ENCODE data around the gene NID2.

Gene NID2

DNA sequence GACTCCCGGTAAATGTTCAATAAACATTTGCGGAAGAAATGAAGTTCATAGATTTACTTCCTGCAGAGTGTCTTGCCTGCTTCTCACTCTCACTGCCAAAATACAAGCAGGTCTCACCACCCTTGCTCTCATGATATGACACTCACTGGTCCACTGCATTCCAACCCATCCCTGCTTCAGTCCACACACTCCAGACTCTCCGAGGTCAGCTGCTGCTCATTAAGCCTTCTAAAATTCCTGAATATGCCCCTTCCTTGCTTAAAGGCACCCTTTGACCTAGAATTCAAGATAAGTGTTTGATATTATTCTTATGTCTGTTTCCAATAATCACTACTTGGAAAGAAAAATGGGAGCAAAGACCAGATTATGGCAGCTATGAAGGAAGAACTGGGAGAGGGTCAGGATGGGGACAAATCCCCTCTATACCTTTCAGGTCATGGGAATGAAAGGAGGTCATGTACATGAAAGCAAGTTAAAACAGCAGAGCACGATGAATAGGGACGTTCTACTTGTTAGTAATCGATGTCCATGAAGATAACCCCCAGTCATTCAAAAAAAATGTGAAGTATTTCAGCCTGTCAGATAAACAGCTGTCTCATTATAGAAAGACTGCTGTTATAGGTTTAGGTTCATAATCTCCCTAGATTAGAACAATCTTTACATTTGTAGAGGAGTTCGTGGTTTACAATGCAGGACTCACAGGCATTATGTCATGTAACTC is 10.5 kb upstream of the NID2 start:
- DNase-seq = no peak

DNA sequence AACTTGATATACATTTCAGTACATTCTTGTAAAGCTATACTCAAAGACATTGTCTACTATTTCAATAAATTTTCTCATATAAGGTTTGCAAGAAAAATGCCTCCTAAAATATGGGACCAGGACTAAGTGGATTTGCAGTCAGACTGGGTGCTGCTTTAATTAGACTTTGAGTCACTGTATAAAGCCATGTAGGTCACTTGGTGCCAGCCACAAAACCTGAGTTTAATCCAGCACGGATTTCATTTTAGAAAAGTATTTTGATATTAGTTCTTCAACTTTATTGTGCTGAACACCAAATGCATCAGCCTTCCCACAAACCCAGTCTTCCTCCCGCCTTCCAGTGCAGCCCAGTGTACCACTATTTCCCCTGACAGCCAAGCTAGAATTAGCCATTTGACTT is 9.9 kb upstream of the NID2 start:
- DNase-seq = no peak

DNA sequence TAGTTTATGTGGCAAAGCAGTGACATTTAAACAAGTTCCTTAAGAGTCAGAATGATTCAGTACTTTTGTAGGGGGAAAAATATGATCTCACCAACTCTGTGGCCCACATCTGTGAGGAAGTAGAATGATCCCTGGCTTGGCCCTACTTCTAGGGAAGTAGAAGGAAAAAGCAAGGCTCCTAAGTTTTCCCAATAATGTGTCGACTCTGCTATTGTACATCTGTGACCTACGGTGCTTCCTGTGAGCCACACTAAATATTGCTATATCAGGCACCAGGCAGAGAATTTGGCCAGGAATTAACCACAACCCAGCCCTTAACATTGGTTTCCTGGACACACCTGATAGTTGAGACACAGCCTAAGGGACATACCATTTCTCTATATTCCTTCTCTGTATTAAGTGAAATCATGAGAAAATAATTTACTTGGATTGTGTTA is 9.3 kb upstream of the NID2 start:
- DNase-seq = no peak

DNA sequence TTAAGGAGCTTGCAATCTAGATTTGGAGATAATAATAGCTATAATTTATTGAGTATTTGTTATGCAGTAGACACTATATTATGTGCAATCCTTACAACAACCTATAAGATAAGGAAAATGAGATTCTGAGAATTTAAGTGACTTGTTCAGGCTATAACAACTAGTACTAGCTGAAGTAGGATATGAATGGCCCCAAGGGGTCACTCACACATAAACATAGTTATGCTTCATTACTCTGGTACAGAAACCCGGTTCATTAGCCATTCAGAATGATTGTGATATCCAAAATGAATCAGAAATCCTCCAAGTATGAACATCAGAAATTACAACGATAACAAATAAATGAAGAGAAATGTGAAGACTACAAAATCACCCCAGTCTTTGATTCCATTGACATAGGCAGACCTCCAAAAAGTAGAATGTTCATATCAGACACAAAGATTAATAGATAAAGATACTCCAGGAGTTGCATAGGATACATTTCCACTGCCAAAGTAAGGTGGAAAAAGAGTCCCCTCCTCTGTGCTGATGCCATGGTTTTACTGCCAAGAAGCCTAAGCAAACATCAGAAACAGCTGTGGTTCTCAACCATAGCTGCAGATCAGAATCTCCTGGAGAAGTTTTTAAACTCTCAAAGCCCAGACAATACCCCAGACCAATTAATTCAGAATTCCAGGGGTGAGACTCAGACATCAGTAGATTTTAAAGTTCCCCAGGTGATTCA is 8.6 kb upstream of the NID2 start:
- no peak for DNase-seq

DNA sequence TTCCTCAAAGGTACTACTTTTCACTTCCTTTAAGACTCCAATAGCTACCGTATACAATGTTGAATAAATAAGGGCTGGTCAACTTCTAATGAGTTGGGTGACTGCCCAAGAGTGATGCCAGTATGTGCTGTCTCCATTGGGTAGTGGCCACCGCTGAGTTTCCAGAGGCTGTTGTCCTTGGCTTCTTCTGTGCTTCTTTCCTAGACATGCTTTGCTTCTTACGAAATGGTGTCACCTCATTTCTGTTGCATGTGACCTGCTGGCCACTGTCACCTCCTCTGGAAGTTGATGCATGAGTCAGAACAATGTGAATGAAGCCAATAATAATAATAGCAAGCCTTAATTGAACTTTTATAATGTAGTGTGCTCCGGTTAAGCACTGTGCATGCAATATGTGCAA is 7.5 kb upstream of the NID2 start:
- no peak for DNase-seq

DNA sequence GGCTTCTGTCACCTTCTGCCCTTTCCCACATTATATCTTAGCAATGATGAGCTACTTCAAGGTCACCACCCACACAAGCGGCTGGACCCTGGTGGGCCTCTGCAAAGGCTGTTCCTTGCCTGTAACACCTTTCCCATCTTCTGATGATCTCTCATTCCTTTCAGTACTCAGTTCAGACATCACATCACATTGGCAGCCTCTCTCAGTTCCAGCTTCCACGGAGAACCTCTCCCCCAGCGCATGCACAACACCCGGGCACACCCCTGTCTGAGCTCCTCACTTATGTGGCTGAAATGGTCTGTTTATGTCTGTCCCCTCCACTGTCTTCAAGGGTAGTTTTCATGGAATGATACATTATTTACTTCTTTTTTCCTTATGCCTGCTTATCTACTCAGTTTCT is 6.5 kb upstream of the NID2 start:
- DNase-seq = no peak

DNA sequence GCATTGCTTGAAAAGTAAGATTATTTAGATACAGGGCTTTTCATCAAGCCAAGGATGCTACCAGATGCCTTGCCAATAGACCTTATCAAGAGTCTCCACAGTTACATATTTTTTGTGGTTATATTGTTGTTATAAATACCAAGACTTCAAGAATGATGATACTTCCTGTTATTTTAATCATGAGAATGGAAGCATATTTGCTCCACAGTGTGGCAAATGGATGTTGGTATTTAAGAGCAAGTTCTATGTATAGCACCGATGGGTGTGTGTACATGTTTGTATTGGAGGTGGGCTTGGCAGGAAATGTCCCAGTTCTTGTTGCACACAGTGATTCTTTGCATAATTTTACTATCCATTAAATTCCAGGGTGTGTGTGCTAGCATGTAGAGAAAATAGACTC is 4.4 kb upstream of the NID2 start:
- no peak for DNase-seq

DNA sequence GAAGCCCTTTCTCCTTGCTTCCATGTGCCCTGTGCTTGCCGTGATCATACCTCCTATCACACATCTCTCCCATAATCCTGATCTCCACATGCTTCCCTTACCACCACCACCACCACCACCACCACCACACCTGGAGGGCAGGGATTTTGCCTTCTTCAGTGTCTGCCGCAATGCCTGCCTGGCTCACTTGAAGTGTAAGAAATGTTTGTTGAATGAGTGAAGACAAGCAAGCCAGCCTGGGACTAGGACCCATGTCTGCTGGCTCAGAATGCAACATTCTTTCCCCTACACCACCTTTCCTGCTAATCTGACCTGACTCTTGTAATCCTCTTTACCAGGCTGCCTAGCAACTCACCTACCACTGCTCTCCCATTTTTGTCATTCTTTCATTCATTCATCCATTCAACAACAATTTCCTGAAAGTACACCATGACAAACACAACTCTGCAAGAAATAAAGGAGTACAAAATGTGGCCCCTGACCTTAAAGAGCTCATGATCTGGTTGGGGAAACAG is 3.5 kb upstream of the NID2 start:
- no peak for DNase-seq

DNA sequence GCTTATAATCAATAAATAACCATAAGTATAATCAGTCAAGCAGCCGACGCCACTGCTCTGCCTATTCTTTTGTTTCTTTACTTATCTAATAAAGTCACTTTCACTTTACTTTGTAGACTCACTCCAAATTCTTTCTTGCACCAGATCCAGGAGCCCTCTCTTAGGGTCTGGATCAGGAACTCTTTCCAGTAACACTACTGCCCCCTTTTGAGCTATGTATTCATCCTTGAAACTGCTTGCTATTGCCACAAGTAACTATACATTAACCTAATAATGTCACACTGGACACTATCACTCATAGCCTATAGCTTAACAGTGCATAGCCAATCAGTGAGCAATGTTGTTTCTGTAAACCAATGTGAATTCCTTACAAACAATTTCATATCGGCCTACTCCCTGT is 2.8 kb upstream of the NID2 start:
- peak; percentile 30 for DNase-seq

DNA sequence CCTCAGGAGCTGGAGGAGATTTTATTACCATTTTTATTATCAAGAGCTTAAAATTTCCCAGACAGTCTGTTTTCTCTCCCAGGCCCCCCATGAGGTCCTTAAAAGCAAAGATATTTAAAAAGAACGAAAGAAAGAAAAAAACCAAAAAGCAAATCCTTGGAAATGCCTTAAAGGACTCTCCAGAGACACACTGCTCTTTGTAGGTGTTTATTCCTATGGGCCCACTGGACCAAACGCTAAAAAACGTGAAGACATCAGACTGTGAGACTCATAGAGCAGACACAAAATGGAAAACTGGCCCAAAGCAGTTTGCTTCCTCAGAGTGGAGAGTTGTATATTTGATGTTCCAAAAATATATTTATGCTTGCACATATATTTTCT is 1.2 kb upstream of the NID2 start:
- no peak for DNase-seq

DNA sequence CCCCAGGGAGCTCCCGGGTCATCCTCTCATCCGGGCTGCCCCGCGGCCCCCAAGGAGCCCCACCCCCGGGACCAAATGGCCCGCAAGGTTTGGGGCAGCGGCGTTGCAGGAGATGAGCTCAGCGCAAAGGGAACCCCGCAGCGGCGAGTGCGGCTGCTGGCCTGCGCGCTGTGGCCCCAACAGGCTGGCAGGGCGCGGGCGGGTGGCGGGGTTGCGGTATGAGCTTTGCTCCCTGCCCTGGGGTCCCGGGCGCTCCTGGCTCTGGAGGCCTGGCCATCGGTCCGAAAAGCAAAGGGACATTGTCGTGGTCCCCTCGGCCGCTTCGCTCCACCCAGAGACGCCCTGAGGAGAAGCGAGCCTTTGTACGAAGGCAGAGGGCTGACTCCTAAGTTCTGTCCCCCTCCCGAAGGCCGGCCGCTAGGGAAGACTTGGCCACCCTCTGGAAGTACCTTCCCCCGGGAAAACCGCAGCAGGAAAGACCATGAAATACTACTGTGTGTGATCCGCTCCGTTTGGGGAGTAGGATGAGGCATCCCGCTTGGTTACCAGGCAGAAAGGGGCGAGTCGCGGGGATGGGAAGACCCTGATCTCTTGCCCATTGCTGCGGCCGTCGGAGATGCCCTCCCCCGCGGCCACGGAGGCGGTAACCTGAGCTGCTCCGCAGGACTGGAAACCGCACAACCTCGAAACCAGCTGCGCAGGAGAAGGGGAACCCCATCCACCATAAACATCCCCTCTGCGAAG is 620 bp upstream of the NID2 start:
- no peak for DNase-seq

DNA sequence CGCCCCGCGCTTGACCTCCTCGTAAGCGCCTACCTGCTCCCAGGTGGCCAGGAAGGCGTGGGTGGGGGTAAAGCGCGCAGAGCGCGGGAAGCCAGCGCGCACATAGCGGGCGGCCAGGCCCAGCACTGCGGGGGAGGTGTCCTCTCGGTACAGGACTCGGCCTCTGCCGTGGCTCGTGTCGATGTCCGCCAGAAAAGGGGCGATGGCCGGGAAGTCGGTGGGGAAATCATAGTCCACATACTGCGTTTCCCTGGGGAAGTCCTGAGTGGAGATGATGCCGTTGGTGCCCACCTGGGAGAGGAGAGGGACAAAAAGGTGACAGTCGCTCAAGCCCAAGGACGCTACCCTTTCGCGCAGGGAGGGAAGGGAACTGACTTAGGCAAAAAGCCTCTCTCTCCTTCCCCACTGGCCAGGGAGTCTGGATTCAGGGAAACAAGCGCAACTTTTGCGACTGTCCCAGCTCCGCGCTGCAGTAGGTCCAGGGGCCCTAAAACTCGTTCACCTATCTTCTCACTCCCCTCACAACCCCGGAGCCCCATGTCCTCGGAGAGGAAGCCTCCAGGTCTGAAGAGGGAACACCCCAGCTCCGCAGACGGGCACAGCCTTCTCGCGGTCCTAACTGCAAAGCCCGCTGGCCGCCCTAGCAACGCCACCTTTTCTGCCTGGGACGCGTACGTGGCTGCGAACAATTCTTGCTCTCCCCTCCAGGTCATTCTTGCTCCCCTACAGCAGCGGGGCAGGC is 815 bp downstream of the NID2 start:
- DNase-seq = peak; percentile 5

DNA sequence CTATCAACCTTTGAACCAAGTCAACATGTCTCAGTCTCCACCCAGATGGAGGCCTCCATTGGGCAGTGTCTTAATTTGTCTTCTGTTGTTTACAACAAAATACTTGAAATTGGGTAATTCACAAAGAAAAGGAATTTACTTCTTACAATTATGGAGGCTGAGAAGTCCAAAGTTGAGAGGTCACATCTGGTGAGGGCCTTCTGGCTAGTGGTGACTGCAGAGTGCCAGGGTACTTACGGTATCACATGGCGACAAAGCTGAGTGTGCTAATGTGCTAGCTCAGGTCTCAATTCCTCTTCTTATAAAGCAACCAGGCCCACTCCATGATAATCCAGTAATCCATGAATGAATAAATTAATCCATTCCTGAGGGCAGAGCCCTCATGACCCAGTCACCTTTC is 4.7 kb downstream of the NID2 start:
- no peak for DNase-seq

DNA sequence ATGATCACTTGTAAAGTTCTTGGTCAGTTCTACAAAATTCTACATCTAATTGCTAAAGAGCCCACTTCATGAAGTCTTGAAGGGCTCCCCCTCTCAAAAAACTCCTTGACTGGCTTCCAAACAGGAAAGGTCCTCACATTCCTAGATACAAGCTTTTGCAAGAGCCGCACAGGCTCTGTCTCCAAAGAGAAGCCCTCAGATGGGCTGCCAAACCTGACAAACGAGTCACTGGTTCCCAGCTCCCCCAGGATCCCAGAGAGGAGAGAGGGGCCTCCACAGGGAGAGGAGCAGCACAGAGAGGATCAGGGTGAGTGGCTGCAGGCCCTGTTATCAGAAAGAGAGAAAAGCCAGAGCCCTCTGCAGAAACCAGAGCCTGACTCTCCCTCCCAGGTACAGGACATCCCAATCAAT is 5.8 kb downstream of the NID2 start:
- DNase-seq = no peak

DNA sequence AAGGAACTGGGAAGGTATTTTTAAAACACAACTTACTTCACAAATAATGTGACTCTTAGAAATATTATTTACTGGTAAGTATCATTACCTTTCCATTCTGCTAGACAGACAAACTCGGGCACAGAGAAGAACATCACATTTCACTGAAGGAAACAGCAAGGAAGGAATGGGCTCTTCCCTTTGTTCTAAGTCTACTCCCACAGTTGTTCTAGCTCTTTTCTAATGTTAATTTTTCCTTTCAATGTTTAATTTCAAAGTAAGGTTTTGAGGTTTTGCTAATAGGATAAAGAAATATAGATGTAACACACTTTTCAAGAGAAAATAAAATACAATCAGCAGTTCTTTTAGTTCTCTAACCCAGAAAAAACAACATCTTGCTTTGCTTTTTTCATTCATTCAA is 7.0 kb downstream of the NID2 start:
- no peak for DNase-seq

DNA sequence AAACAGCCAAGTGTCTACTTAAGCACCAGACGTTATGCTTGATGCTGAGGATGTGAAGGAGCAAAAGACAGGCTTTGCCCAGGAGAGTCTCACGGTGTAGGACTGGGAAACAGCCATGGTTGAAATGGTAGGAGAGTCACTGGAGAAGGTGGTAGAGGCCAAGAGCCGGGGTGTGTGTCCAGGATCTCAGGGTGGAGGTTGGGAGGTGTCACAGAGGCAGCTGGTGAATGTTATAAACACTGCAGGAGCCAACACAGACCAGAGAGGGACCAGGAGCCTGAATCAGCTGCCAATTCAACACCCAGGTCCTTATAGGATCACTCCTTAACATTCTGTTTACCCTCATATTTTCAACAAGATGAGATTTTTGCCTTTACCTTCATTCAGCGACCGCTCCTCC is 7.5 kb downstream of the NID2 start:
- DNase-seq = no peak

DNA sequence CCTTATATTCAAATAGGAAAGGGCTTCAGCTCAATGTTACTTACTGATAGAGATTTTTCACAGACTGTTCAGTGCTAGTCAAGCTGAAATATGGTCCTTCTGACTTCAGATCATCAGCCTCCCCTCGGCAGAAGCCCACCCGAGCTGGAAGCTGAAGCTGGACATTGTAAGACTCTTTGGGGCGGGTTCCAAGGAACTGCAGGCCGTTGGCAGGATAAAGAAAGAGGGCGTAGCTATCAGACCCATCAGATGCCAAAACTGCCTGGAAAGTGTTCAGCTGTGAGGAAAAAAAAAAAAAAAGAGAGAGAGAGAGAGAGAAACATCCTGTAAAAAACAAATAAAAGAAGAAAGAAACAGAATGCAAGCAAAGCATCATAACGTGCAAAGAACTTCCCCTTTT is 8.8 kb downstream of the NID2 start:
- DNase-seq = peak; percentile 27

DNA sequence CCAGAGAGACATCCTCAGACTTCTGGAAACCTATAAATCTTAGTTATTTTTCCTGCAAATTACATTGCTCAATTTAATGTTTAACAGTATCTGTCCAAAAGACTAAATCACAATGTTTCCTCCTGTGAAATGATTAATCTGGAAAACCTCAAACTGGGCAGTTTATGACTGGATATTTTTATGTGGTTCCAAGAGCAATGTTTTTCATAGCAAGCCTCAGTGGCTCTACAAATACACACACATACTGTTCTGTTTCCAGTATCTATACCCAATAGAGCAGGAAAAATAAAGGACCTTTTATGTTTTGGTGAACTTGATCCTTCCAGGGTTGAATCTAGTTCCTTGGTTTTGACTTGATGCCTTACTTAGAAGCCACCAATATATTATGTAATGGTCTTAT is 9.2 kb downstream of the NID2 start:
- no peak for DNase-seq

DNA sequence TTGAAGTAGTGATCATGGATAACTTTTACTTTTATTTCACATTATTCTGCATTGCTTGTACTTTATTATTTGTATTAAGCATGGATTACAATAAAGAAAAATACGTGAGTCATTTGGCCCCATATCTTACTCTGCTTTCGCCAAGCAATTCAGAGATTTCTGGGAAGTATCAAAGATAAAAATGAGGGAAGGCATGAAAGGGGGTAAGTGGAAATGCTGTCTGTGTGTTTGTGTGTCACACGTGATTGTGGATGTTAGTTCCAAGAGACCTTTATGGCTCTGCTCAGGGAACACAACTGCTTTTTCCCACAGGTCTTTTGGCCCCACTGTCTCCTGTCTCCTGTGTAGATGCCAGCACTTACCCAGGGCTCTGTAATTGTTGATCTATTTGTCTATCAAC is 10.5 kb downstream of the NID2 start:
- DNase-seq = no peak

DNA sequence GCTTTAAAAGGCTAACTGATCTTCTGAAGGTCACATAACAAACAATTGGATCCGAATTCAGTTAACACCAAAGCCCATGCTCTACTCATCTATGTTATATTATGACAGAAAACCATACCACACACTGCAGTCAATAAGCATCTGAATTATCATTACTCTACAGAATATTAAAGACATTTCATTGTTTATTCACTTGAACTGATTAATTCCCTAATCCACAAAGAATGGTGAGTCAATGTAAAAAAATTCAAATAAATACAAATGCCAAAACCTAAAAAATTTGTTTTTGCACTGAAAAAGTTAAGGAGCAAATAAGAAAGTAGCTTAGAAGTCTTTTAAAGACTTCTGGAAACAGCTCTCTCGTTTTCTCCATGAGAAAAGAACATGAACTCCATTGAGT is 13.7 kb downstream of the NID2 start:
- DNase-seq = no peak

DNA sequence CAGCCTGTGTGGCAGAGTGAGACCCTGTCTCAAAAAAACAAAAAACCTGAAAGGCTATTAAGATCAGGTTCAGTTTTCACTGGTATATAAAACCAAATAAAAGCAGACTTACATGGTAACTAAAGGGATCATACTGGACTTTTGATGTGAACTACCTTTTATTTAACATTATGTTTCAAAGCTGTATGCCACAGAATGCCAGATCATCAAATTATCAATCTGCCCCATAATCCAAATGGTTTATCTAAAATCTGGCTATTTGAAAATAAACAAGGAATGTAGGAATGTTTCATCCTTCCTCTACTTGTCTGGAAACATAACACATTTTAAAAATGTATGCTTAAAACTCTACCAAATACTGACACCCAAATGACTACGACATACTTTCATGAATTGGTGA is 14.2 kb downstream of the NID2 start:
- no peak for DNase-seq

DNA sequence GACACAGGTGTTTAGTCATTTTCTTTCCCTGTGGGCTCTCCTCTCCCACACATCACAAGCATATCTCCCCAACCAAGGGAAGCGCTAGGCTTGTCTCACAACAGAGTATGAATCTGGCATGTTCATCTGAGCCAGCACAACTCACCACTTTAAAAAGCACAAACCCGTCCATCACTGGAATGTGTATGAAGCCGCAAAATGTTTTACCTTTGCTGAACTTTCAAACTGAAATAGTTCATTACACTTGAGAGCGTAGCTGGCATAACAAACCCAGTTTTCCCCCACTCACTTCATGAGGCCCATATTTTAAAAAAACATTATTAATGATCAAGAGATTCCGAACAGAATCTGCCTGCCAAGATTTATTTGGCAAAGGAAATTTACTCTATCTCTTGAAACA is 15.8 kb downstream of the NID2 start:
- no peak for DNase-seq

DNA sequence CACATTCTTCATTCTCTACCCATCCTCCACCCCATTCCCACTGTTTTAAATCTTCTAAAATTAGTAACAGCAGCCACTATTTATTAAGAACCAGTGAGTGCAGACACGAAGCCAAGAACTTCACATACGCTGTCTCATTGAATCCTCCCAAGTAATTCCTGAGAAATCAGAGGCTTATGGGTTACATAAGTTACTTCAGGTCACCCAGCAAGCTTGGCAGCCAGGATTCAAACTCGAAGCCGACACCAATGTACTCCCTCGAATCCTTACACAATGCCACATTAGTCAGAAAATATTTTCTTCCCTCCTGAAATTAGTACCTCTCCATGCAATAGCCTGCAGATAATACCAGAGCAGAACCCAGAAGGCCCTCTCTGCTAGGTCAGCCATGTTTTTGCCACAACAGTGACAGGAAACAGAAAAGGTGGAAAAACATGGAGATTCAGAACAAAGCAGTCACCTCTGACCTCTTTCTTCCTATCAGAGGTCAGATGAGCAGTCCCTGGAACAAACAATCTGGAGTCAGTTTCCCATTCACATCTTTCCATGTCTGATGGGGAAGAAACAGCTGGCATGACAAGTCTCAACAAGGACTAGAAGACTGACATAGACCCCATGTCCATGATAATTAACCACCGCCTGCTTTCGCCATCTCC is 16.4 kb downstream of the NID2 start:
- no peak for DNase-seq

Data from hematopoietic multipotent progenitor cell treated with erythropoietin and hydrocortisone succinate and interleukin-3 and kit ligand, for 8 days (in vitro differentiated cells).